ENCODE results near the gene TRMT1L.

TRMT1L gene

DNA sequence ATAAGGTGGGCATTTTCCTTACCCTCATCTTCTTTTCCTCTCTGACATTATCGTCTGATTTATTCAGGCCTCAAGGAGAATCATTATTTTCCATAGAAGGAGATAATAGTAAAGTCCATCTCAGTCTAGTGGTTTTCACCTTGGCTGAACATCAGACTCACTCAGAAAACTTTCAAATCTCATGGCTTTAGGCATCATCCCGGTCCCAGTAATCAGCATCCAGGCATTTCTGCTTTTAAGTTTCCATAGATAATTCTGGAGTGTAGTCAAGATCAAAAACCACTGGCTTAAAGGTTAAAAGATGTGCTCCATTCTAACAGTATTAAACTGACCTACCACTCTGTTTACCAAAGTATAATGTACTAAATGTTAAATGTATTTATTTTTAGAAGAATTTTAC, 62.0 kb downstream of the TRMT1L start:
- H3K4me1 ChIP-seq (ENCODE audit: control insufficient read depth in 1 of 2, insufficient read depth in 1 of 2, low read depth in 1 of 2, low read length in 1 of 2), result no peaks in the 10 kb centered on the region

GRCh38 chr1:185091480-185091879, 65.3 kb downstream of the TRMT1L start:
- H3K27me3 ChIP-seq, result no peaks in the 10 kb centered on the region
- TF ChIP-seq CTCF (IDR thresholded peaks at IDR 0.05), result no peak
- no peak overlapping the region for H3K27ac ChIP-seq
- no peaks in the 10 kb centered on the region for H3K9me3 ChIP-seq
- H3K36me3 ChIP-seq, result peaks cover 38% of the 10 kb centered on the region
- H3K4me3 ChIP-seq (ENCODE audit: low read depth in 1 of 2, low read length in 1 of 2), result no peak overlapping the region
- no peaks in the 10 kb centered on the region for H3K4me1 ChIP-seq (ENCODE audit: control insufficient read depth in 1 of 2, insufficient read depth in 1 of 2, low read depth in 1 of 2, low read length in 1 of 2)

More for the DNA sequence above, 62.0 kb downstream of the TRMT1L start:
- Histone ChIP-seq H3K4me3 (ENCODE audit: low read depth in 1 of 2, low read length in 1 of 2) (no peak overlapping the region), H3K27me3 (no peaks in the 10 kb centered on the region), H3K36me3 (peaks cover 45% of the 10 kb centered on the region), H3K27ac (no peak overlapping the region), H3K9me3 (no peaks in the 10 kb centered on the region)
- TF ChIP-seq CTCF (IDR thresholded peaks at IDR 0.05), result no peak

- no peak overlapping the region for H3K4me3 ChIP-seq (ENCODE audit: low read depth in 1 of 2, low read length in 1 of 2)
- H3K4me1 ChIP-seq (ENCODE audit: control insufficient read depth in 1 of 2, insufficient read depth in 1 of 2, low read depth in 1 of 2, low read length in 1 of 2), result no peaks in the 10 kb centered on the region
- peaks cover 14% of the 10 kb centered on the region for H3K36me3 ChIP-seq
- no peaks in the 10 kb centered on the region for H3K27me3 ChIP-seq
- no peak overlapping the region for H3K27ac ChIP-seq
- no peak for TF ChIP-seq CTCF (IDR thresholded peaks at IDR 0.05)
- H3K9me3 ChIP-seq, result no peaks in the 10 kb centered on the region
Observed at GRCh38 chr1:185087746-185088145, 69.0 kb downstream of the TRMT1L start.

- Histone ChIP-seq H3K4me1 (ENCODE audit: control insufficient read depth in 1 of 2, insufficient read depth in 1 of 2, low read depth in 1 of 2, low read length in 1 of 2) (no peaks in the 10 kb centered on the region), H3K9me3 (no peaks in the 10 kb centered on the region), H3K27me3 (no peaks in the 10 kb centered on the region), H3K4me3 (ENCODE audit: low read depth in 1 of 2, low read length in 1 of 2) (no peak overlapping the region), H3K36me3 (peaks cover 11% of the 10 kb centered on the region), H3K27ac (no peak overlapping the region)
- no peak for TF ChIP-seq CTCF (IDR thresholded peaks at IDR 0.05)
Observed at GRCh38 chr1:185087101-185087500, 69.7 kb downstream of the TRMT1L start.

DNA sequence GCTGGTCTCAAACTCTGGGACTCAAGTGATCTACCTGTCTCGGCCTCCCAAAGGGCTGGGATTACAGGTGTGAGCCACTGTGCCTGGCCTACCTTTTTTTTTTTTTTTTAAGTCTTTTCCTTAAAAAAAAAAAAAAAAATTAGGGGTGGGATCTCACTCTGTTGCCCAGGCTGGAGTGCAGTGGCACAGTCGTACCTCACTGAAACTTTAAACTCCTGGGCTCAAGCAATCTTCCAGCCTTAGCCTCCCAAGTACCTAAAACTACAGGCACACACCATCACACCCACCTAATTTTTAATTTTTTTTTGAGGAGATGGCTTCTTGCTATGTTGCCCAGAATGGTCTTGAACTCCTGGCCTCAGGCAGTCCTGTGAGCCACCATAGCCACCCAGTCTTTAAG, 72.9 kb downstream of the TRMT1L start:
- no peak for TF ChIP-seq CTCF (IDR thresholded peaks at IDR 0.05)
- H3K36me3 ChIP-seq, result peaks cover 2% of the 10 kb centered on the region
- no peak overlapping the region for H3K4me3 ChIP-seq (ENCODE audit: low read depth in 1 of 2, low read length in 1 of 2)
- H3K4me1 ChIP-seq (ENCODE audit: control insufficient read depth in 1 of 2, insufficient read depth in 1 of 2, low read depth in 1 of 2, low read length in 1 of 2), result no peaks in the 10 kb centered on the region
- H3K27me3 ChIP-seq, result no peaks in the 10 kb centered on the region
- H3K27ac ChIP-seq, result no peak overlapping the region
- H3K9me3 ChIP-seq, result no peaks in the 10 kb centered on the region

DNA sequence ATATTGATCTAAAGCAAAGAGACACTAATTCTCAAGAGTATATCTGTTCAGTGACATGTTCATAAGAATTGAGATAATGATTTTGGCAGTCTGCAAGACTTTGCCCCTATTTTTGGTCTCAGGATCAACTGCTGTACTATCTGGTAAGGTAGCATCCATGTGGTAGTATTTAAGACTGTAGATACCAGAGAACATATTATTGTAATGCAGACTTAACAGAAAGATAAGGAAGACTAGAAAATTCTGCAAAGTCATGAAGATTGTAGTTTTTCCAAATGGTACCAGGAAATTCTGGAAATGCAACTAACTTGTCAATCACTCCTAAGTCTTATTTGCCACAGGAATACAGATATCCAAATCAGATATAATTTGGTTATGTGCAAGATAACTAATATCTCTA, 76.3 kb downstream of the TRMT1L start:
- Histone ChIP-seq H3K4me3 (ENCODE audit: low read depth in 1 of 2, low read length in 1 of 2) (no peak overlapping the region), H3K9me3 (no peaks in the 10 kb centered on the region), H3K36me3 (no peaks in the 10 kb centered on the region), H3K27ac (no peak overlapping the region), H3K27me3 (no peaks in the 10 kb centered on the region), H3K4me1 (ENCODE audit: control insufficient read depth in 1 of 2, insufficient read depth in 1 of 2, low read depth in 1 of 2, low read length in 1 of 2) (no peaks in the 10 kb centered on the region)
- no peak for TF ChIP-seq CTCF (IDR thresholded peaks at IDR 0.05)
